Heart right ventricle (tissue), 16 donors: ENCODE data around the gene MT1B. TPM values are rescaled to one million over a fixed set of nuclear protein-coding genes. Genes with fewer than 3 reads are reported as not detected.
A peak's percentile ranks its signal among the peaks of the same experiment; 100 is the strongest.

Experiments
- ATAC-seq, 8 donors: fragments of 200-7000 bp; cut with Tn5 transposase; one replicate each; pipeline ENCODE4 v1.9.1; 2020; ENCODE audit warnings: mild to moderate bottlenecking in 8 of 8, moderate library complexity in 8 of 8, moderate number of reproducible peaks in 1 of 8
- DNase-seq, 2 donors: peaks; one replicate each; pipeline ENCODE4 v3.0.0-alpha.2; 2020
- H3K27ac ChIP-seq, 10 donors: fragments of 200-600 bp; sonication (generic) in 2 of 10; one replicate each; pipeline versions ENCODE4 v1.5.0 to v1.8.0; 2020 to 2022; ENCODE audit warnings: mild to moderate bottlenecking in 3 of 10
- H3K27me3 ChIP-seq, 7 donors: fragments of 200-600 bp; one replicate each; pipeline ENCODE4 v1.8.0; 2021 to 2022; ENCODE audit warnings: mild to moderate bottlenecking in 2 of 7
- H3K36me3 ChIP-seq, 9 donors: fragments of 200-600 bp; sonication (generic) in 1 of 9; one replicate each; pipeline versions ENCODE4 v1.5.0 to v1.8.0; 2020 to 2022; ENCODE audit warnings: mild to moderate bottlenecking in 2 of 9
- H3K4me1 ChIP-seq, 9 donors: fragments of 200-600 bp; sonication (generic) in 1 of 9; one replicate each; pipeline versions ENCODE4 v1.5.0 to v1.8.0; 2020 to 2022; ENCODE audit warnings: mild to moderate bottlenecking in 4 of 9
- H3K4me3 ChIP-seq, 10 donors: fragments of 200-600 bp; sonication (generic) in 2 of 10; one replicate each; pipeline versions ENCODE4 v1.5.0 to v1.8.0; 2020 to 2022; ENCODE audit warnings: mild to moderate bottlenecking in 7 of 10, moderate library complexity in 2 of 10
- H3K9me3 ChIP-seq, 11 donors: fragments of 200-600 bp in 10 of 11; sonication (generic) in 2 of 11; one replicate each; pipeline versions ENCODE4 v1.5.0 to v1.8.0; 2013 to 2022; ENCODE audit warnings: mild to moderate bottlenecking in 2 of 11, control low read depth in 1 of 11, moderate library complexity in 1 of 11
- WGBS, 2 donors: extraction: QIAGEN DNeasy Blood & Tissue Kit; methylation state at CpG; one replicate each; pipeline ENCODE4 v1.1.7; 2013; ENCODE audit warnings: inconsistent platforms in 1 of 2; 5-methylcytosine and 5-hydroxymethylcytosine counted together
- intact Hi-C, 10 donors: fragments of 100-400 bp; cut with DNase I; formaldehyde crosslinking; loops; one replicate each; pipeline versions ENCODE4 v1.11.1 to v1.14.2; 2022
- polyA plus RNA-seq, 2 donors: library from polyadenylated mRNA; stranded (reverse); fragments of 200-250 nt; gene quantifications; one replicate each; pipeline ENCODE4 v1.2.3, GENCODE V29; 2013
- total RNA-seq, 10 donors: library from RNA; stranded (reverse); fragmentation: NEBNext Ultra II Directional in 3 of 10; extraction: Animal tissue kit (Norgen Biotek cat#: 25700) in 3 of 10; gene quantifications; one replicate each; pipeline versions ENCODE4 v1.2.1 to v1.2.4, GENCODE V29; 2021 to 2023
- TF ChIP-seq, protein P1 (sequence below), 9 donors: fragments of 200-600 bp; sonication (generic) in 2 of 9; IDR thresholded peaks; one replicate each; pipeline versions ENCODE4 v1.5.0 to v1.8.0; 2021 to 2022; ENCODE audit warnings: antibody characterized with exemption in 9 of 9, mild to moderate bottlenecking in 5 of 9, moderate library complexity in 1 of 9
- donor health status: Arrhythmogenic right ventricular cardiomyopathy.
- donor health status: ischemic (EF 13 %, LVEDD 7.1; RV severe dilation, severe dysfunction).
- donor health status: healthy with polysubstance abuse.
- donor health status: DM: no; HTN: yes; CAD: no.
- donor health status: DM: no; HTN: no; CAD: no.
- donor health status: ischemic (EF 25% LVEDD 6.9; RV normal size, moderate dysfunction).
- donor health status: ischemic (EF 25% LVEDD 5.7; RV mildly dilated, moderate dysfunction).
- donor health status: healthy.
- donor health status: DM: yes; HTN: yes; CAD: no.
- donor health status: Ischemic cardiomyopathy.
- donor health status: ischemic (EF 35%, LVEDD 5.7; RV mildly dilated, moderate dysfunction).
- donor health status: nonischemic (EF 11% LVEDD 7.7; RV severe dilation, severe dysfunction).
- donor health status: DM: yes; HTN: yes; CAD: no.
- donor health status: PGD.
- donor health status: ischemic (EF 29% LVEDD 5.4; RV normal size, mild dysfunction).
- donor health status: nonischemic (EF 23%, LVEDD 6.1; RV moderate dilation, normal function).

The MT1B gene
- total and polyA plus RNA-seq, 12 donors: not detected

DNA sequence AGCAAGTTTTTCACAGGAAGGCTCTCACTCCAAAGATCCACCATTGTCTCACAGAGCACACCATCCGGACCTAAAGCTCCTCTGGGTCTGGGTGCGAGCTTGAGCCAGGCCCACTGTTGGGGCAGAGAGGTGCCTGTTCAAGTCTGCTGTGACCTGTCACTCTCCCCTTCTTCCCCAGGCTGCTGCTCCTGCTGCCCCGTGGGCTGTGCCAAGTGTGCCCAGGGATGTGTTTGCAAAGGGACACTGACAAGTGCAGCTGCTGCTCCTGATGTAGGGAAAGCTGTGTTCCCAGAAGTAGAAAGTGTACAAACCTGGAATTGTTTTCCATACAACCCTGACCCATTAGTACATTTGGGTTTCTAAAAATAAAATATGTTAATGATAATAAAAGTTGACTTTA, 25.8 kb downstream of the MT1B start:
- Histone ChIP-seq H3K27me3 (peaks cover 0 to 44% (median 25%) of the 10 kb centered on the region in 7 donors), H3K4me1 (peaks cover 0 to 32% (median 18%) of the 10 kb centered on the region in 9 donors), H3K36me3 (no peaks in the 10 kb centered on the region), H3K9me3 (no peaks in the 10 kb centered on the region), H3K27ac (no peak overlapping the region), H3K4me3 (no peak overlapping the region)
- TF ChIP-seq, protein P1, sequence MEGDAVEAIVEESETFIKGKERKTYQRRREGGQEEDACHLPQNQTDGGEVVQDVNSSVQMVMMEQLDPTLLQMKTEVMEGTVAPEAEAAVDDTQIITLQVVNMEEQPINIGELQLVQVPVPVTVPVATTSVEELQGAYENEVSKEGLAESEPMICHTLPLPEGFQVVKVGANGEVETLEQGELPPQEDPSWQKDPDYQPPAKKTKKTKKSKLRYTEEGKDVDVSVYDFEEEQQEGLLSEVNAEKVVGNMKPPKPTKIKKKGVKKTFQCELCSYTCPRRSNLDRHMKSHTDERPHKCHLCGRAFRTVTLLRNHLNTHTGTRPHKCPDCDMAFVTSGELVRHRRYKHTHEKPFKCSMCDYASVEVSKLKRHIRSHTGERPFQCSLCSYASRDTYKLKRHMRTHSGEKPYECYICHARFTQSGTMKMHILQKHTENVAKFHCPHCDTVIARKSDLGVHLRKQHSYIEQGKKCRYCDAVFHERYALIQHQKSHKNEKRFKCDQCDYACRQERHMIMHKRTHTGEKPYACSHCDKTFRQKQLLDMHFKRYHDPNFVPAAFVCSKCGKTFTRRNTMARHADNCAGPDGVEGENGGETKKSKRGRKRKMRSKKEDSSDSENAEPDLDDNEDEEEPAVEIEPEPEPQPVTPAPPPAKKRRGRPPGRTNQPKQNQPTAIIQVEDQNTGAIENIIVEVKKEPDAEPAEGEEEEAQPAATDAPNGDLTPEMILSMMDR (IDR thresholded peaks at IDR 0.05): no peak
- WGBS, 2 donors: 73 to 77% methylated on average over 3 of the region's 3 CpGs
- no peak for DNase-seq
- intact Hi-C loops: no loop called here
- ATAC-seq: no peak

DNA sequence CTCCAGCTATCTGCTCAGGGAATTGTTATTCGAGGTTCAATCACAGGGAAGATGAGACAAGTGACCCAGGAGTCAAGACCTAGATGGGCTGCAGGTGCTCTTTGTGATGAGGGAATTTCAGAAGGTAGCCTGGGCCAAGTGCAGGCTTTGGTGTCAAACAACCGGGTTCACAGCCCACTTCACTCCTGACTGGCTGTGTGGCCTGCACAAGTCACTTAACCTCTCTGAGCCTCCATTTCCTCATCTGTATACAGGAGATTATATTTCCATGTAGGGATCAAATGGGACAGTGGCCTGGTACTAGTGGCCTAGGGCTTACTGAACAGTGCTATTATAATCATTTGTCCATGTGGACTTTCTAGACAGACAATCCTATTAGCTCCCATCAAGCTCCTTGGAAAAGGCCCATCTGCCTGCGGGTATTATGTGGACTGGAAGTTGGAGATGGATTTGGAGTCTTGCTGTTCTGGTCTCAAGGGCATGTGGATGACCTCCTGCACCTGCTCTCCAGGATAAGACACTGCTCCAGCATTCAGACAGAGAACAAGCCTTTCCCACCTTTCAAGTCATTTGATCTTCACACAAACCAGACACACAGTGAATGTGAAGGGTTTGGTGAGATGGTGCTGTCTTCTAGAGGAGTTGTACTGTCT, 27.5 kb downstream of the MT1B start:
- DNase-seq (no peak), ATAC-seq (no peak)
- no peak overlapping the region for H3K4me3 ChIP-seq
- WGBS, 2 donors: 91% methylated on average over 3 of the region's 3 CpGs
- H3K27ac ChIP-seq: peak overlapping the region in 8 of 10 donors; percentile 27 to 84 (median 54)
- H3K27me3 ChIP-seq: peaks cover 0 to 28% (median 16%) of the 10 kb centered on the region in 7 donors
- H3K4me1 ChIP-seq: peaks cover 0 to 49% (median 31%) of the 10 kb centered on the region in 9 donors
- TF ChIP-seq, protein P1 (IDR thresholded peaks at IDR 0.05): no peak
- no peaks in the 10 kb centered on the region for H3K9me3 ChIP-seq
- intact Hi-C loops: no loop called here
- H3K36me3 ChIP-seq: no peaks in the 10 kb centered on the region

DNA sequence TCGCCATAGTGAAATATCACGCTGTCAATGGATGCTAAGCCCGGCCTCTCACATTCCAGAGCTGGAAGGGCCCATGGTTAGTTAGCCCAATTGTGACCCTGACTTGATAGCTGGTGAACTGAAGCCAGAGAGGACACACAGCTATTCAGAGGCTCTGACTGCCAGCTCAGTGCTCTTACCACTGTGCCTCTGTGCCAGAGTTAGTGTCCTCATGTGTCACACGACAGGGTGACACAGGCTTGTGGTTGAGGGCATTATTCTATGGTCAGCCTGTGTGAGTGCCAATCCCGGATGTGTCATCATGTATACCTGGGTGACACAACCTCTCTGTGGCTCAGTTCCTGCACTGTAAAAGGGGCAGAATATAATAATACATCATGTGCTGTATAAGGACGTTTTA, 28.1 kb downstream of the MT1B start:
- peak in 5 of 8 donors; percentile 20 to 58 (median 30) for ATAC-seq
- Histone ChIP-seq H3K9me3 (no peaks in the 10 kb centered on the region), H3K27ac (peak overlapping the region in 8 of 10 donors; percentile 5 to 84 (median 54)), H3K4me1 (peaks cover 0 to 55% (median 35%) of the 10 kb centered on the region in 9 donors), H3K27me3 (peaks cover 0 to 23% (median 15%) of the 10 kb centered on the region in 7 donors), H3K36me3 (no peaks in the 10 kb centered on the region), H3K4me3 (no peak overlapping the region)
- WGBS, 2 donors: 62 to 63% methylated on average over 6 of the region's 6 CpGs
- peak in 1 of 2 donors; percentile 16 for DNase-seq
- intact Hi-C loops: loop anchor here in 7 of 10 donors (5.0 kb wide), 4 partner anchors 38 to 78 kb away; partner anchors contain the start of genes MT2A (in 4 of the 7) and MT1E (in 2 of the 7)
- TF ChIP-seq, protein P1 (IDR thresholded peaks at IDR 0.05): no peak

DNA sequence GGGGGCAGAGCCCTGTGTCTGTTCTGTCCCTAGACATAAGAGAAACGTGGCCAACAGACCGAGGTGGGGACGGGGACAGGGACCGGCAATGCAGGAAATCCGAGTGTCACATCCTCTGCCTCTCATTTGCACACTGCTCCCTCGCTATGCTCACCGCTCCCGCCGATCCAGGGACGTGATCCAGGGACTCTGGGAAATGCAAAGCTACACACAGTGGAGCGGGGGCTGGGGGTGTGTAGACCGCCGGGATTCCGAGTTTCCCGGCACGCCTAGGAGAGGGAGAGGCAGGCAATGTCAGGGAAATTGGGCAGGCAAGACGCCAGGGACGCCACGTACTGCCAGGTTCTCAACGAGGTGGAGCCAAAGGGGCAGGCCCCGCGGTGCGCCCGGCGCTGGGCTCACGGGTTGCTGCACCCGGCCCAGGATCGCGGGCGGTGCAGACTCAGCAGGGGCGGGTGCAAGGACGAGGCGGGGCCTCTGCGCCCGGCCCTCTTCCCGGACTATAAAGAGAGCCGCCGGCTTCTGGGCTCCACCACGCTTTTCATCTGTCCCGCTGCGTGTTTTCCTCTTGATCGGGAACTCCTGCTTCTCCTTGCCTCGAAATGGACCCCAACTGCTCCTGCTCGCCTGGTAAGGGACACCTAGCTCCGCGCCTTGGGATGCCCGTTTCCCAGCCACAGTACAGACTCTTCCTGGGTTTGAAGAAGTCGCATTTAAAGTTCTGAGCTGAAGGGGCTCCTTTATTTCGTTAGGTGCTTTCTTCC, 30.4 kb downstream of the MT1B start, which contains the start of gene MT1X:
Gene MT1X, plus strand, starts transcription at position 532 of the 764 bp plus-strand sequence. Its CDS starts 71 bp downstream, at position 603.
- Histone ChIP-seq H3K4me1 (peaks cover 0 to 55% (median 28%) of the 10 kb centered on the region in 9 donors), H3K9me3 (peaks cover 0 to 12% (median 0%) of the 10 kb centered on the region in 11 donors), H3K4me3 (peak within 1 kb of the TSS; percentile 37 to 71 (median 58)), H3K27ac (peak within 1 kb of the TSS; percentile 60 to 90 (median 82)), H3K36me3 (no peaks in the 10 kb centered on the region), H3K27me3 (peaks cover 0 to under 1% (median 0%) of the 10 kb centered on the region in 7 donors)
- TF ChIP-seq, protein P1 (IDR thresholded peaks at IDR 0.05): no peak
- 1% methylated on average over 49 of the region's 49 CpGs for WGBS, 2 donors
- DNase-seq: peak; percentile 88 to 95
- peak; percentile 93 to 99 (median 98) for ATAC-seq
- intact Hi-C loops: loop anchor here in 8 of 10 donors (1.0 to 5.0 kb wide), 7 partner anchors 40 to 80 kb away; partner anchors contain the start of genes MT2A (in 6 of the 8) and MT1E (in 2 of the 8)
